Mesenchymal stem cell (in vitro differentiated cells and primary cell): ENCODE results near the gene N4BP3.

Experiments
- DNase-seq: peaks from one replicate; pipeline ENCODE4 v3.0.0-alpha.2; 2013
- H2AFZ ChIP-seq: one replicate; pipeline ENCODE4 v1.6.1; 2013; ENCODE audit warnings: low read depth, mild to moderate bottlenecking, control low read depth, inconsistent platforms, low read length, moderate library complexity
- H2AK5ac ChIP-seq: 2 replicates; pipeline ENCODE4 v1.6.1; 2013; ENCODE audit warnings: low read length, moderate library complexity, mild to moderate bottlenecking, inconsistent platforms; ENCODE audit not compliant: severe bottlenecking
- H2BK120ac ChIP-seq: one replicate; pipeline ENCODE4 v1.6.1; 2013; ENCODE audit warnings: low read depth, mild to moderate bottlenecking, inconsistent platforms, low read length, moderate library complexity
- H2BK12ac ChIP-seq, 2 experiments: one replicate each; pipeline ENCODE4 v1.6.1; 2013; ENCODE audit warnings: inconsistent platforms in 2 of 2, low read length in 2 of 2, mild to moderate bottlenecking in 2 of 2, moderate library complexity in 2 of 2, control low read depth in 1 of 2
- H2BK15ac ChIP-seq: one replicate; pipeline ENCODE4 v1.6.1; 2013; ENCODE audit warnings: mild to moderate bottlenecking, low read depth, inconsistent platforms; ENCODE audit not compliant: poor library complexity, severe bottlenecking
- H2BK5ac ChIP-seq: 2 replicates; pipeline ENCODE4 v1.6.1; 2013; ENCODE audit warnings: low read depth, mild to moderate bottlenecking, low read length, control low read depth, inconsistent platforms; ENCODE audit not compliant: poor library complexity, severe bottlenecking
- H3K14ac ChIP-seq, 2 experiments: one replicate each; pipeline ENCODE4 v1.6.1; 2013; ENCODE audit warnings: inconsistent platforms in 2 of 2, low read length in 2 of 2, control low read depth in 1 of 2, mild to moderate bottlenecking in 1 of 2, moderate library complexity in 1 of 2
- H3K18ac ChIP-seq, 2 experiments: one replicate each; pipeline ENCODE4 v1.6.1; 2013; ENCODE audit warnings: inconsistent platforms in 2 of 2, low read length in 2 of 2, control low read depth in 1 of 2, low read depth in 1 of 2, mild to moderate bottlenecking in 1 of 2
- H3K23ac ChIP-seq, 2 experiments: one replicate each; pipeline ENCODE4 v1.6.1; 2013; ENCODE audit warnings: inconsistent platforms in 2 of 2, low read length in 2 of 2, mild to moderate bottlenecking in 2 of 2, moderate library complexity in 2 of 2, control low read depth in 1 of 2
- H3K27ac ChIP-seq: 2 replicates; pipeline ENCODE4 v1.5.1; 2013; ENCODE audit warnings: mild to moderate bottlenecking, moderate library complexity, low read length, control low read depth, inconsistent platforms; ENCODE audit not compliant: poor library complexity, severe bottlenecking
- H3K27me3 ChIP-seq, 2 experiments: 2 replicates each; pipeline versions ENCODE4 v1.6.1 to v1.7.0; 2013; ENCODE audit warnings: low read length in 2 of 2, mild to moderate bottlenecking in 2 of 2, moderate library complexity in 2 of 2, control low read depth in 1 of 2, inconsistent platforms in 1 of 2; ENCODE audit not compliant: control insufficient read depth in 1 of 2, insufficient read depth in 1 of 2
- H3K36me3 ChIP-seq, 2 experiments: 2 replicates each; pipeline versions ENCODE4 v1.6.1 to v1.7.0; 2013; ENCODE audit warnings: low read length in 2 of 2, control low read depth in 1 of 2, inconsistent platforms in 1 of 2, low read depth in 1 of 2, mild to moderate bottlenecking in 1 of 2; ENCODE audit not compliant: insufficient read depth in 2 of 2, control insufficient read depth in 1 of 2
- H3K4ac ChIP-seq, 2 experiments: one replicate each; pipeline ENCODE4 v1.6.1; 2013; ENCODE audit warnings: inconsistent platforms in 2 of 2, low read length in 2 of 2, mild to moderate bottlenecking in 2 of 2, moderate library complexity in 2 of 2, control low read depth in 1 of 2, low read depth in 1 of 2
- H3K4me1 ChIP-seq: 2 replicates; pipeline ENCODE4 v1.6.1; 2013; ENCODE audit warnings: low read depth, low read length, control low read depth; ENCODE audit not compliant: control insufficient read depth, insufficient read depth
- H3K4me2 ChIP-seq: 2 replicates; pipeline ENCODE4 v1.6.1; 2013; ENCODE audit warnings: low read length, mild to moderate bottlenecking, inconsistent platforms; ENCODE audit not compliant: poor library complexity, severe bottlenecking
- H3K4me3 ChIP-seq, 2 experiments: 2 replicates each; pipeline versions ENCODE4 v1.5.1 to v1.7.0; 2013; ENCODE audit warnings: low read length in 2 of 2, mild to moderate bottlenecking in 2 of 2, control low read depth in 1 of 2, low read depth in 1 of 2; ENCODE audit not compliant: insufficient read depth in 1 of 2
- H3K79me1 ChIP-seq: replicated peaks from 2 replicates; pipeline ENCODE4 v1.6.1; 2013; ENCODE audit warnings: mild to moderate bottlenecking, control low read depth, low read length, inconsistent platforms; ENCODE audit not compliant: poor library complexity, severe bottlenecking
- H3K9ac ChIP-seq: 2 replicates; pipeline ENCODE4 v1.7.0; 2013; ENCODE audit warnings: mild to moderate bottlenecking, low read length, moderate library complexity
- H3K9me3 ChIP-seq: 2 replicates; pipeline ENCODE4 v1.7.0; 2013; ENCODE audit warnings: mild to moderate bottlenecking, low read length; ENCODE audit not compliant: control insufficient read depth
- H4K8ac ChIP-seq: one replicate; pipeline ENCODE4 v1.6.1; 2013; ENCODE audit warnings: inconsistent platforms, mild to moderate bottlenecking, low read length, moderate library complexity
- H4K91ac ChIP-seq: one replicate; pipeline ENCODE4 v1.6.1; 2013; ENCODE audit warnings: mild to moderate bottlenecking, low read length, inconsistent platforms
- WGBS: methylation state at CpG from one replicate; pipeline ENCODE4 v1.1.7; 2013; ENCODE audit warnings: mixed read lengths; 5-methylcytosine and 5-hydroxymethylcytosine counted together

N4BP3 gene

DNA sequence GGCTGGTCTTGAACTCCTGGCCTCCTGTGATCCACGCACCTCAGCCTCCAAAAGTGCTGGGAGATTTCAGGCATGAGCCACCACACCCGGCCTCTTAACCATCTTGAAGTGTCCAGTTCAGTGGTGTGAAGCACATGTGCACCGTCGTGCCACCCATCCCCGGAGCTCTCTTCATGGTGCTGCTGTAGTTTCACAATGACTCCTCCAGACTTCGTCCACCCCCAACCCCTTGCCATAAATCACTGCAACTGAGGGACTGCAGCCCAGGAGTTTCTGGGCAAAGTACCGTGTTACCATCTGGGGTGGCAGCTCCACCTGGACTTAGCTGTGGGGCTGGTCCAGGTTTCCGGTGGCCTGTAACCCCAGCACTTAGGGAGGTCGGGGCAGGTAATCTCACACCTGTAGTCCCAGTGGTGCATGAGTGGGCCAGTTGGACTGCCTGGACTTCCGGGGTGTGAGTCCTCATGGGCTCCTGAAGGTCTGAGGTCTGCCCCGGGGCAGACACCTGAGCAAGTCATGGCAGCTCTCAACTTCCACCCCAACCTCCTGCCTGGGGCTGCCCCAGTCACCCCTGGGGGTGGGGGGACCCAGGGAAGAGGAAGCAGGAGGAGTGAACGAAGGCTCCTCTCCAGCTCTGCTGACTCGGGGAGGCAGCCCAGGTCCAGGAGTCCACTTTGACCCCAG, 6.6 kb upstream of the N4BP3 start:
- no peak overlapping the region for H3K27ac ChIP-seq
- no peak overlapping the region for H2BK5ac ChIP-seq
- 89% methylated on average over 13 of the region's 13 CpGs for whole genome bisulfite sequencing
- no peak overlapping the region for H2BK12ac ChIP-seq
- H4K91ac ChIP-seq = no peak overlapping the region
- H3K4me3 ChIP-seq = no peak overlapping the region
- no peak overlapping the region for H3K18ac ChIP-seq
- H3K4me1 ChIP-seq = peaks cover 1% of the 10 kb centered on the region
- H3K79me1 ChIP-seq = no peaks in the 10 kb centered on the region
- no peak overlapping the region for H3K4ac ChIP-seq
- peaks cover 7 to 19% of the 10 kb centered on the region in 2 experiments for H3K27me3 ChIP-seq
- no peak overlapping the region for H3K4me2 ChIP-seq
- no peak overlapping the region for H3K9ac ChIP-seq
- H3K36me3 ChIP-seq = no peaks in the 10 kb centered on the region
- H2AK5ac ChIP-seq = no peak overlapping the region
- H2BK15ac ChIP-seq = no peak overlapping the region
- peak overlapping the region in 1 of 2 experiments; percentile 3 for H3K14ac ChIP-seq
- H2BK120ac ChIP-seq = no peak overlapping the region
- H3K23ac ChIP-seq = no peak overlapping the region
- no peak overlapping the region for H2AFZ ChIP-seq
- H4K8ac ChIP-seq = no peak overlapping the region
- no peaks in the 10 kb centered on the region for H3K9me3 ChIP-seq
- no peak for DNase-seq

DNA sequence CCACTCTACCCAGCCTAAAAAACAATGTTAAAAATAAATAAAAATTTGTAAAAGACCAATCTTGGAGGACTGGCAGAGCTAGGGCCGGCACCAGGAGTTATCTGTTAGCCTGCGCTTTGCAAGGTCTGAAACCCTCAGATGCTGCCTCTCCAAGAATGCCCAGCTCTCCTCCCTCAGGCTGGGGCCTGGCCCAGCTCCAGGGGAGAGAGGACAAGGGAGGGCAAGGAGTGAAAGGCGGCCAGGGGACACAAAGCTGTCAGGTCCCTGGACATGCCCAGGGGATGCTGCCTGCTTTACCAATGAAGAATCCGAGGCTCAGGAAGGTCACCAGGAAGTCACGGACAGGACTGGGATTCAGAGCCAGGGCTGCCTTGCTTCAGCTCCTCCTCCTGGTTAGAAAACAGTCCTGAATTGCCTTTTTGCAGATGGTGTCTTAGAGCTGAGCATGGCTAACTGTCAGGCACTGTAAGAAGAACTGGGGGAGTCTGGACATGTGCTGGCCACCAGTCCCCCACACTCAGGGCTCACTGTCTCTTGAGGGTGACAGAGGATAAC, 5.5 kb upstream of the N4BP3 start:
- H3K23ac ChIP-seq = no peak overlapping the region
- H3K79me1 ChIP-seq = no peaks in the 10 kb centered on the region
- no peak overlapping the region for H3K18ac ChIP-seq
- no peak overlapping the region for H4K8ac ChIP-seq
- H3K36me3 ChIP-seq = no peaks in the 10 kb centered on the region
- H3K14ac ChIP-seq = no peak overlapping the region
- H3K4me2 ChIP-seq = no peak overlapping the region
- H3K9ac ChIP-seq = no peak overlapping the region
- DNase-seq = no peak
- H2BK5ac ChIP-seq = no peak overlapping the region
- peaks cover 1% of the 10 kb centered on the region for H3K4me1 ChIP-seq
- no peak overlapping the region for H2BK120ac ChIP-seq
- H2BK15ac ChIP-seq = no peak overlapping the region
- H3K4ac ChIP-seq = no peak overlapping the region
- no peak overlapping the region for H2BK12ac ChIP-seq
- no peak overlapping the region for H3K27ac ChIP-seq
- WGBS = 63% methylated on average over 5 of the region's 5 CpGs
- peaks cover 7 to 26% of the 10 kb centered on the region in 2 experiments for H3K27me3 ChIP-seq
- no peak overlapping the region for H4K91ac ChIP-seq
- no peak overlapping the region for H3K4me3 ChIP-seq
- peaks cover 3% of the 10 kb centered on the region for H3K9me3 ChIP-seq
- H2AK5ac ChIP-seq = no peak overlapping the region
- no peak overlapping the region for H2AFZ ChIP-seq

GRCh38 chr5:178108446-178108845, 4.9 kb upstream of the N4BP3 start:
- Histone ChIP-seq H2BK5ac (no peak overlapping the region), H3K4me3 (no peak overlapping the region), H3K79me1 (no peaks in the 10 kb centered on the region), H2AFZ (no peak overlapping the region), H3K9ac (no peak overlapping the region), H3K18ac (no peak overlapping the region), H3K14ac (no peak overlapping the region), H3K4ac (no peak overlapping the region), H3K27ac (no peak overlapping the region), H4K8ac (no peak overlapping the region), H3K23ac (no peak overlapping the region), H3K36me3 (no peaks in the 10 kb centered on the region), H3K4me1 (peaks cover 3% of the 10 kb centered on the region), H2BK15ac (no peak overlapping the region), H4K91ac (no peak overlapping the region), H2BK120ac (no peak overlapping the region), H3K27me3 (peaks cover 7 to 28% of the 10 kb centered on the region in 2 experiments), H2BK12ac (no peak overlapping the region), H3K4me2 (no peak overlapping the region), H3K9me3 (peaks cover 3% of the 10 kb centered on the region), H2AK5ac (no peak overlapping the region)
- 85% methylated on average over 7 of the region's 7 CpGs for WGBS
- DNase-seq = no peak

- no peaks in the 10 kb centered on the region for H3K79me1 ChIP-seq
- H4K91ac ChIP-seq = no peak overlapping the region
- no peak overlapping the region for H3K9ac ChIP-seq
- peaks cover 3% of the 10 kb centered on the region for H3K9me3 ChIP-seq
- H2AFZ ChIP-seq = no peak overlapping the region
- H2BK5ac ChIP-seq = no peak overlapping the region
- no peak overlapping the region for H3K4me3 ChIP-seq
- no peak overlapping the region for H2BK120ac ChIP-seq
- no peak overlapping the region for H2BK15ac ChIP-seq
- no peak overlapping the region for H3K14ac ChIP-seq
- H3K36me3 ChIP-seq = no peaks in the 10 kb centered on the region
- no peak overlapping the region for H3K27ac ChIP-seq
- H3K4me1 ChIP-seq = peaks cover 8% of the 10 kb centered on the region
- H3K23ac ChIP-seq = no peak overlapping the region
- H3K4me2 ChIP-seq = no peak overlapping the region
- DNase-seq = no peak
- H3K4ac ChIP-seq = no peak overlapping the region
- no peak overlapping the region for H2AK5ac ChIP-seq
- no peak overlapping the region for H2BK12ac ChIP-seq
- peaks cover 7 to 31% of the 10 kb centered on the region in 2 experiments for H3K27me3 ChIP-seq
- no peak overlapping the region for H3K18ac ChIP-seq
- H4K8ac ChIP-seq = no peak overlapping the region
Observed at GRCh38 chr5:178108966-178109365, 4.4 kb upstream of the N4BP3 start.
